Adrenal gland (tissue), 5 donors: Measurements from ENCODE around the gene ZNF281.
"Not testable (repeated sequence)": the region's sequence is repeated elsewhere in the genome, so short reads cannot be mapped to it uniquely, and the experiment has no call there.

Experiments used
- CTCF ChIP-seq, 6 experiments: fragments of 450-650 bp in 4 of 6; fragments of 200-600 bp in 2 of 6; sonication (generic) in 1 of 6; IDR thresholded peaks; 1 replicate in 5 of 6; 2 replicates in 1 of 6; pipeline versions ENCODE4 v1.5.1 to v1.8.0; 2016 to 2021; ENCODE audit warnings: antibody characterized with exemption in 6 of 6, mild to moderate bottlenecking in 2 of 6, moderate library complexity in 1 of 6
- POLR2A ChIP-seq, 2 donors: fragments of 450-650 bp; IDR thresholded peaks; one replicate each; pipeline ENCODE4 v1.6.1; 2017; ENCODE audit warnings: antibody characterized with exemption in 2 of 2, mild to moderate bottlenecking in 2 of 2, moderate library complexity in 1 of 2
- donor health status: DM: no; HTN: no; CAD: no.

GRCh38 chr1:200438413-200438812 lies 28.6 kb upstream of the ZNF281 start:
- not testable (repeated sequence) for TF ChIP-seq CTCF, POLR2A (IDR thresholded peaks at IDR 0.05)
